ENCODE measurements around the gene ACOXL. TPM values are rescaled to one million over a fixed set of nuclear protein-coding genes. Genes with fewer than 3 reads are reported as not detected.
A peak's percentile ranks its signal among the peaks of the same experiment; 100 is the strongest.

The ACOXL gene
- total RNA-seq, 1 donor from 2014 or later, result 0.23 TPM

- peaks cover 11% of the 10 kb centered on the region for H3K4me1 Mint-ChIP-seq (ENCODE audit: low read depth, unreplicated experiment)
- no peak for FAIRE-seq
- H3K27me3 ChIP-seq (ENCODE audit: insufficient read depth, low read length), result no peaks in the 10 kb centered on the region
Observed at GRCh38 chr2:110873597-110874452, 141.5 kb downstream of the ACOXL start.

DNA sequence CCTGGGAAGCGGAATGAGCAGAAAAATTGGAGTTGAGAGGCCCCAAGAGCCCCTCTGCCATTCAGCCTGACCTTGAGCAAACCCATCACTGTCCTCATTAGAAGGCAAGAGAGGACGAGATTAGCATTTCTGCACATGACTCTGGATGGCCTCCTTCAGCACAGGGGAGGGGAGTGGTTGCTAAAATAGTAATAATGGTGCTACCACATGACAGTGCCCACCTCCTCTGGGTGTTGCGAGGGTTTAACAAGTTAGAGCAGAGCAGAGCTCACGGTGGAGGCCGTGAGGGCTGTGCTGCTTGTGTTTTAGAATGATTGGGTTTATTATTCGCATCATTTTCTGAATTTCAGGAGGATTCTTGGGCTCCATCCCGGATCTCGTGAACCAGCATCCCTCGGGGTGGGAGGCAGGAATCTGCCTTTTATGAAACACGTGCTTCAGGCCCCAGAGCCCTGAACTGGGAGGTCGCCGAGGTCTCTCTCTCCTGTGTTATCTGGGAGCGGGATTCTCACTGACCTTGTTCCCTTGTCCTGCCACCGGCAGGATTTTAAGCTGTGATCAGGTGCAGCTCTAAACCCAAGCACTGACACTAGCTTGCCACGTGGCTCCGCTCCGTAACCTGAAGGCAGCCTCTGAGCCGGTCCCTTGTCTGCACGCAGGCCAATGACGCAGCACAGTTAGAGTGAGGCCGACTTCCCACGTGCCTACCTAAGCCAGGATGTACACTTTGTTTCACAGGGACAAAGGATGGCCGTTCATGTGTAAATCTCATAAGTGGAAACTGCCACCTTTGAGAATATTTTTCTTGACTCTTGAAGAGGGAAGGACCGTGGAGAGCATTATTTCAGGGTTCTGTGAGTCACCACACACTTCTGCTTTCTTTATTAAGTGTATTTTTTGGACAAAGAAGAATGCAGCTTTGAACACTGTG lies 142.3 kb downstream of the ACOXL start:
- Histone ChIP-seq H3K27me3 (ENCODE audit: insufficient read depth, low read length) (no peaks in the 10 kb centered on the region), H2AFZ (ENCODE audit: low read depth, low read length) (peak overlapping the region; percentile 9), H4K20me1 (ENCODE audit: insufficient read depth, low read length) (no peaks in the 10 kb centered on the region), H3K9ac (ENCODE audit: low read length) (no peak overlapping the region), H3K9me3 (ENCODE audit: insufficient read depth, low read depth, low read length) (no peaks in the 10 kb centered on the region), H3K79me2 (ENCODE audit: insufficient read depth, low read length) (no peaks in the 10 kb centered on the region), H3K4me2 (ENCODE audit: low read length) (no peak overlapping the region), H3K4me1 (ENCODE audit: insufficient read depth, low read length) (no peaks in the 10 kb centered on the region), H3K4me3 (ENCODE audit: insufficient read depth, low read depth, low read length) (no peak overlapping the region), H3K27ac (ENCODE audit: low read depth, low read length) (no peak overlapping the region), H3K36me3 (ENCODE audit: insufficient read depth, low read length) (no peaks in the 10 kb centered on the region)
- peaks cover 2% of the 10 kb centered on the region for H3K9me3 Mint-ChIP-seq (ENCODE audit: unreplicated experiment)
- no peak overlapping the region for H3K4me3 Mint-ChIP-seq (ENCODE audit: unreplicated experiment)
- peaks cover 22% of the 10 kb centered on the region for H3K27me3 Mint-ChIP-seq (ENCODE audit: low read depth, unreplicated experiment)
- DNase-seq (ENCODE audit: low read depth) (no peak), FAIRE-seq (no peak)
- H3K36me3 Mint-ChIP-seq (ENCODE audit: low read depth, unreplicated experiment), result no peaks in the 10 kb centered on the region
- peaks cover 5% of the 10 kb centered on the region for H3K4me1 Mint-ChIP-seq (ENCODE audit: low read depth, unreplicated experiment)
- TF ChIP-seq CTCF (IDR thresholded peaks at IDR 0.05; ENCODE audit: insufficient read depth, low read depth, low read length), result no peak
- TF ChIP-seq EZH2 (IDR thresholded peaks at IDR 0.05; ENCODE audit: insufficient read depth, low read length), result no peak
- H3K27ac Mint-ChIP-seq (ENCODE audit: unreplicated experiment), result no peak overlapping the region

More at GRCh38 chr2:110873597-110874452, 141.5 kb downstream of the ACOXL start:
- H2AFZ ChIP-seq (ENCODE audit: low read depth, low read length), result no peak overlapping the region
- H4K20me1 ChIP-seq (ENCODE audit: insufficient read depth, low read length), result no peaks in the 10 kb centered on the region
- H3K9me3 Mint-ChIP-seq (ENCODE audit: unreplicated experiment), result peaks cover 2% of the 10 kb centered on the region
- no peaks in the 10 kb centered on the region for H3K79me2 ChIP-seq (ENCODE audit: insufficient read depth, low read length)
- H3K4me1 ChIP-seq (ENCODE audit: insufficient read depth, low read length), result peaks cover 8% of the 10 kb centered on the region
- no peak overlapping the region for H3K27ac ChIP-seq (ENCODE audit: low read depth, low read length)
- H3K36me3 ChIP-seq (ENCODE audit: insufficient read depth, low read length), result no peaks in the 10 kb centered on the region
- H3K27me3 Mint-ChIP-seq (ENCODE audit: low read depth, unreplicated experiment), result peaks cover 20% of the 10 kb centered on the region
- H3K9ac ChIP-seq (ENCODE audit: low read length), result no peak overlapping the region
- H3K4me3 Mint-ChIP-seq (ENCODE audit: unreplicated experiment), result no peak overlapping the region
- H3K4me2 ChIP-seq (ENCODE audit: low read length), result no peak overlapping the region
- DNase-seq (ENCODE audit: low read depth), result no peak
- H3K4me3 ChIP-seq (ENCODE audit: insufficient read depth, low read depth, low read length), result no peak overlapping the region
- no peak for TF ChIP-seq CTCF (IDR thresholded peaks at IDR 0.05; ENCODE audit: insufficient read depth, low read depth, low read length)
- TF ChIP-seq EZH2 (IDR thresholded peaks at IDR 0.05; ENCODE audit: insufficient read depth, low read length), result no peak
- no peaks in the 10 kb centered on the region for H3K9me3 ChIP-seq (ENCODE audit: insufficient read depth, low read depth, low read length)
- no peaks in the 10 kb centered on the region for H3K36me3 Mint-ChIP-seq (ENCODE audit: low read depth, unreplicated experiment)
- H3K27ac Mint-ChIP-seq (ENCODE audit: unreplicated experiment), result no peak overlapping the region

All from astrocyte (in vitro differentiated cells and primary cell).